ENCODE results near the gene MAP6D1.

MAP6D1 gene

DNA sequence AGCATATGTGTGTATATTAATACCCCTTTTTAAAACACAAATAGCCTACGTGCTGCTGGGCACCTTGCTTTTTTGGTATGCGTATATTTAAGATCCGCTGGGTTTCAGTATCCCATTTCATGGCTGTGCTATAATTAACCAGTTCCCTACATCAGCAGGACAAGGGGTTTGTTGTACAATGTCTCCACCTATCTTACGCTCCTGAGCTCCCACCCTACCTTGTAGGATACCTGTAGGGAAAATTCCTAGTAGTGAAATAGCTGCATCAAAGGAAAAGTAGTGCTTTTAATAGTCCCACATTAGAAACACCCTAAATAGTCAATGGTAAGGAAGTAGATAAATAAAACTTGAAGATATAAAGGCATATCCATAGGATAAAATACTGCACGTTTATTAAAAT, 1.4 kb downstream of the MAP6D1 start:
- DNase-seq (ENCODE audit: low read depth, low spot score), result no peak

- DNase-seq (ENCODE audit: low read depth, low spot score), result no peak
These were observed 2.7 kb downstream of the MAP6D1 start for GRCh38 chr3:183822631-183823030.

GRCh38 chr3:183819831-183820230, 5.5 kb downstream of the MAP6D1 start:
- DNase-seq (ENCODE audit: low read depth, low spot score), result no peak

- DNase-seq (ENCODE audit: low read depth, low spot score), result no peak
These were observed 6.4 kb downstream of the MAP6D1 start for GRCh38 chr3:183818706-183819624.

DNA sequence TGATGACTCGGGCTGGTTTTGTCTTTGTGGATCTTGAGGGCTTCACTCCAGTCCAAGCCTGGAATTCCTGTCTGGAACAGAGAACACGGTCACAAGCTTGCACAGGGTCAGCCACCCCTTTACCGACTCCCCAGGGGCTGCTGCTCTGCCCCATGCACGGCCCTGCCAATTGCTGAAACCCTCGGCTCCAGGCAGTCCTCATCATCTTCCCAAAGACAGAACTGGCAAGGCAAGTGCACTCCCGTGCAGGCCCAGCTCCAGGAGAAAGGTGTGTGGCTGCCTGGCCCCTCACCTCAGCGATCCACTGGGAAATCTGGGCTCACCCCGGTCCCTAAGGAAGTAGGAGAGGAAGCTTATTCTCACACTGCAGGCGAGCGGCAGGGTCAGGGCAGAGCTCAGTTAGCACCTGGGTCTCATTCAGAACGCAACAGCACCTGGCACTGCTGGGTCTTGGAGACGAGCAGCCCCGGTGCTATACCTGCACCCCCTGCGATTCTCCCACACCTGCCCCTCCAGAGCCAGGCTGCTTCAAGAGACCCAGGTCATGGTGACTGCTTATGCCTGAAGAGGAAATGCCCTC, 7.2 kb downstream of the MAP6D1 start:
- DNase-seq (ENCODE audit: low read depth, low spot score), result no peak

- DNase-seq (ENCODE audit: low read depth, low spot score), result no peak
These were observed 7.7 kb downstream of the MAP6D1 start for GRCh38 chr3:183817639-183818038.

DNA sequence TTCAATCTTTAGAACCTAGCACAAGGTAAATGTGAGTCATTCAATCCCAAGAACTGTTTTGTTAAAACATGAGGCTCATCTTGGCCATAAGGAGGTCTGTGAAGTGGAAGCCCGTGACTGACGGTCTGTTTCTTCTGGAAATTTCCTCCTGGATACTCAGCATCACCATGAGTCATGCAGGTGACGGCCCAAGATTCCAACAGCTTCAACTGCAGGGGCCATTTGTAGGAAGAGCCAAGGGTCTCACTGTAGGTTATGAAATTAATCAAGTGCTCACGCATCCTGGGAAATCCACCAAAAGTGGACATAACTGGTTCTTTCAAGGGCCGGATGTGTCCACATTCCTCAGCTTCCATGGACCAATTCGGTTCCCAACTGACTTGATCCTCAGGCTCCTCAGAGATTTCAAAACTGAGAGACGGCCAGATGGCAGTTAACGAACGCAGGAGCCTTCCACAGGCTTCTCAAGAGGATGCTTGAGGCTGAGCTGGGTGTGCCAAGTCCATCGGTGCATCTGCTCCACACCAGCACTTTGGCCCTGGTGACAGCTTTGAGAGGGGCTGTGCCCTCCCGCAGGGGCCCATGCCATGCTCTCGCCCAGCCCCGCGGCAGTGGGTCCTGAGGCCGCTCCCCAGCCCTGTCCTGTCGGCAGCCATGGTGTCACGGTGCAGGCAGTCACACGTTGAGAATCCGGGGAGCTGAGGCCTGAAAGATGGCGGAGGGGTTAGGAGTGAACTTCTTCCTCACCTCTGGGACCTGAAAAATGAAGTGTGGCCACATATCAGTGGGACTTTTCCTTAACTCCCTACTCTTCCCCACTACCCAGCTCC, 8.5 kb downstream of the MAP6D1 start:
- DNase-seq (ENCODE audit: low read depth, low spot score), result no peak

- no peak for DNase-seq (ENCODE audit: low read depth, low spot score)
These were observed 9.4 kb downstream of the MAP6D1 start for GRCh38 chr3:183815951-183816475.

GRCh38 chr3:183815563-183815940, 9.8 kb downstream of the MAP6D1 start:
- no peak for DNase-seq (ENCODE audit: low read depth, low spot score)

GRCh38 chr3:183814240-183814639, 11.1 kb downstream of the MAP6D1 start:
- no peak for DNase-seq (ENCODE audit: low read depth, low spot score)

DNA sequence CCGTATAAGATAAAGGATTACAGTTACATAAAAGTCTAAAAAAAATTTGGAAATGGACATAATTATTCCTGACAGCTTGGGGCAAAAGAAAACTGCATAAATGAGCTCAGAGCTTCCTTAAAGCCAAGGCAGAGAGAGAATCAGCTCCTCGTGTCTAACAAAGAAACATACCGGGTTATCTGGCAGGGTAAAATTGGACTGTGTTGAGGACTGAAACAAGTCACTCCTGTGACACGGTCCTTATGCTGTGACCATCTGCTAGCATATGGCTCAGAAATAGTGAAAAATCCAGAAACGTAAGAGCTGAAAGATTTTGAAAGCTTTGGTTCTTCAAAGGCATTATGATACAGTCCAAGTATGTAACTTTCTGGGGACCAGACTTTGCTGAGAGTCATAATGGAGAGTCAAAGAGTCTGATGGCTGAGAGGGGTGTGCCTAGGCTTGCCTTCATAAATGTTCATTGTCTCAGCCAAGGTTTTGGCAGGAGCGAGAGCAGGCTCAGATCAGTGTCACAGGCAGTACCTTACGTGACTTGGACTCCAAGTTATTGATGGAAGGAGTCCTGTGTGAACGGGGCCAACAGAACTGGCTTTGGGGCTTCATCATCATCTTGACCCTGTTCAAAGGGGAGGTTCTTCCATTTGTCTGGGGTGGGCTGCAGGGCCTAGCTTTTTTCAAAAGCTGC, 12.5 kb downstream of the MAP6D1 start:
- no peak for DNase-seq (ENCODE audit: low read depth, low spot score)

- DNase-seq (ENCODE audit: low read depth, low spot score), result no peak
These were observed 13.7 kb downstream of the MAP6D1 start for GRCh38 chr3:183811638-183812037.

GRCh38 chr3:183810643-183811594, 14.5 kb downstream of the MAP6D1 start:
- DNase-seq (ENCODE audit: low read depth, low spot score), result no peak

GRCh38 chr3:183809270-183809669, 16.1 kb downstream of the MAP6D1 start:
- DNase-seq (ENCODE audit: low read depth, low spot score), result no peak

DNA sequence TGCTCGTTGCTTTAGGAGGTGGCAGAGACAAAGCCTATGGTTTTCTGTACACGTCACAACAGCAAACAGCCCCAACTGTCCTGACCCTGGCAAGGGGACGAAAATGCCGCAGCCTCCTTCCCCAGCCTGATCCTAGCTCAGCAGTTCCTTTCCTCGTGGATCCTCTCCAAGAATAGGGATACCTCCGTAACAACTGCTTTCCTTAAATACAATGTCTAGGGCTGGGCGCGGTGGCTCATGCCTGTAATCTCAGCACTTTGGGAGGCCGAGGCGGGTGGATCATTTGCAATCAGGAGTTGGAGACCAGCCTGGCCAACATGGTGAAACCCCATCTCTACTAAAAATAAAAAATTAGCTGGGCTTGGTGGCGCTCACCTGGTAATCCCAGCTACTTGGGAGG, 17.0 kb downstream of the MAP6D1 start:
- DNase-seq (ENCODE audit: low read depth, low spot score), result no peak

DNA sequence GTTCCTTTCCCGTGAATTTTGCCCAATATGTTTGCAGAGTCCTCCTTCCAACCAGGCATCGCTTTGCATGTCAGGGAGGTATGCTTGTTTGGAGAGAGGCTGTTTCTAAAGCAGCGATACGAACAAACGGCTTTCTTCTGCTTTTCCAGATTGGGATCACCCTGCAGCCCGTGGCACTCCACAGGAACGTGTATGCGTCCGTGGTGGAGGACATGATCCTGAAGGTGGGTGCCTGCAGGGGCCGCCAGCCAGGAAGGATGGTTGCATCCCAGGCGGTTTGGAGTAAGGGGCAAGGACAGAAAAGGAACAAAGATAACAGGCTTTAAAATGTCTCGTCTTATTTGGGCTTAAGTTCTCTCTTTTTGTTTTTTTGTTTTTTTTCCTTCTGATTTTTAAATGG, 17.5 kb downstream of the MAP6D1 start:
- no peak for DNase-seq (ENCODE audit: low read depth, low spot score)

GRCh38 chr3:183807209-183807728, 18.1 kb downstream of the MAP6D1 start:
- no peak for DNase-seq (ENCODE audit: low read depth, low spot score)

DNA sequence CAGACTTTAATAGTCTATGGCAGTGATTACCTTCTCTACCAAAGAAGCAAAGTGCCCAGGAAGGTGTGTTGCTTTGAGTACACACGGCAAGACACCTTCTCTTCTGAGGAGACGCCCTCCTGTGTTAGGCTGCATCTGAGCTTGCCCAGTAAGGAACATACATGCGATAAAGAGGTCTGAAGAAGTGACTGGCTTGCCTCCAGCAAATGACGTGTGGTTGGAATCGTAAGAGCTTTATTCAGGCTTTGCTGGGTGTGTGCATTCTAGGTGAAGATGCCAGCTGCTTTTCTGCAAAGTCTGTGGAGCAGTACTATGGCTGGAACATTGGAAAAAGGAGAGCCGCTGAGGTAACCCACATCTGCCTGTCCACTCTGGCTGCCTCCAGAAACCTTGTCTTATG, 22.4 kb downstream of the MAP6D1 start:
- DNase-seq (ENCODE audit: low read depth, low spot score), result no peak

DNA sequence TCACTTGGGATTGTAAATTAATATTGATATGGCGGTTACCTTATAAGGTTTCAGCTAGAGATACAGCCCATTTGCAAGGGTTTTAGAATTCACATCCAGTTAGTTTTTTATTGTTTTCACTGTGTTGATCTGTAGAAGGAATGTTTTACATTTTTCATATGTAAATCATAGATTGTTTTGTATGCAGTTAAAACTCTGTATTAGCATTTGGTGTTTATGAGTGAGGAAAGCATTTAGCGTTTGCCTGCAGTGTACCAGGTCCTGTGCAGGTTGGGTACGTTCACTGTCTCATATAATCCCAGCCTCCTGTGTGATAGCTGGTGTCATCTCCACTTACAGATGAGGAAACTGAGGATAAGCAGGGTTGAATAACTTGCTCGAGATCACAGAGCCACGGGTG, 23.8 kb downstream of the MAP6D1 start:
- DNase-seq (ENCODE audit: low read depth, low spot score), result no peak

GRCh38 chr3:183800243-183800863, 25.0 kb downstream of the MAP6D1 start:
- DNase-seq (ENCODE audit: low read depth, low spot score), result no peak
